Upper lobe of left lung (tissue), 4 donors: Measurements from ENCODE around the gene STXBP6.

Experiments
- EP300 ChIP-seq, 4 donors: sonication (generic); formaldehyde crosslinking; IDR thresholded peaks; one replicate each; pipeline ENCODE4 v1.5.1; 2017; ENCODE audit warnings: antibody characterized with exemption in 4 of 4, control low read depth in 2 of 4
- TF ChIP-seq, protein P1 (sequence below), 6 experiments: fragments of 450-650 bp in 4 of 6; fragments of 200-600 bp in 2 of 6; sonication (generic) in 2 of 6; IDR thresholded peaks; one replicate each; pipeline ENCODE4 v1.5.1; 2016 to 2019; ENCODE audit warnings: antibody characterized with exemption in 6 of 6

- TF ChIP-seq EP300 (IDR thresholded peaks at IDR 0.05) = no peak
- TF ChIP-seq, protein P1, sequence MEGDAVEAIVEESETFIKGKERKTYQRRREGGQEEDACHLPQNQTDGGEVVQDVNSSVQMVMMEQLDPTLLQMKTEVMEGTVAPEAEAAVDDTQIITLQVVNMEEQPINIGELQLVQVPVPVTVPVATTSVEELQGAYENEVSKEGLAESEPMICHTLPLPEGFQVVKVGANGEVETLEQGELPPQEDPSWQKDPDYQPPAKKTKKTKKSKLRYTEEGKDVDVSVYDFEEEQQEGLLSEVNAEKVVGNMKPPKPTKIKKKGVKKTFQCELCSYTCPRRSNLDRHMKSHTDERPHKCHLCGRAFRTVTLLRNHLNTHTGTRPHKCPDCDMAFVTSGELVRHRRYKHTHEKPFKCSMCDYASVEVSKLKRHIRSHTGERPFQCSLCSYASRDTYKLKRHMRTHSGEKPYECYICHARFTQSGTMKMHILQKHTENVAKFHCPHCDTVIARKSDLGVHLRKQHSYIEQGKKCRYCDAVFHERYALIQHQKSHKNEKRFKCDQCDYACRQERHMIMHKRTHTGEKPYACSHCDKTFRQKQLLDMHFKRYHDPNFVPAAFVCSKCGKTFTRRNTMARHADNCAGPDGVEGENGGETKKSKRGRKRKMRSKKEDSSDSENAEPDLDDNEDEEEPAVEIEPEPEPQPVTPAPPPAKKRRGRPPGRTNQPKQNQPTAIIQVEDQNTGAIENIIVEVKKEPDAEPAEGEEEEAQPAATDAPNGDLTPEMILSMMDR (IDR thresholded peaks at IDR 0.05) = no peak
These were observed 34.2 kb downstream of the STXBP6 start for GRCh38 chr14:25015761-25016160.
